D721Med (cell line): ENCODE measurements around the gene HEXIM1.

Source experiments
- DNase-seq: peaks from one replicate; pipeline ENCODE4 v3.0.0; 2011; ENCODE audit warnings: low spot score; ENCODE audit not compliant: insufficient read length
- FAIRE-seq: peaks from 2 replicates; lab custom pipeline; 2011; peaks lifted over from hg19 to GRCh38; lab: Jason Lieb, UNC
- CTCF ChIP-seq: IDR thresholded peaks from 2 replicates; pipeline ENCODE4 v1.5.1; 2012; ENCODE audit warnings: mild to moderate bottlenecking, control low read depth; ENCODE audit not compliant: insufficient read depth; ENCODE audit errors: missing control alignments

The HEXIM1 gene

GRCh38 chr17:45170280-45170930, 22.1 kb downstream of the HEXIM1 start:
- DNase-seq, result no peak
- no peak for TF ChIP-seq CTCF
- no peak for FAIRE-seq

GRCh38 chr17:45170931-45171337, 22.7 kb downstream of the HEXIM1 start:
- FAIRE-seq, result no peak

GRCh38 chr17:45171338-45172231, 23.3 kb downstream of the HEXIM1 start:
- DNase-seq (no peak), FAIRE-seq (no peak)
- no peak for TF ChIP-seq CTCF

More at GRCh38 chr17:45170931-45171337, 22.7 kb downstream of the HEXIM1 start:
- no peak for DNase-seq
- TF ChIP-seq CTCF, result no peak

- no peak for FAIRE-seq
- DNase-seq, result no peak
- no peak for TF ChIP-seq CTCF
These were observed 23.9 kb downstream of the HEXIM1 start for GRCh38 chr17:45172232-45172540.

GRCh38 chr17:45172541-45173286, 24.4 kb downstream of the HEXIM1 start:
- FAIRE-seq (no peak), DNase-seq (peak; percentile 77)
- no peak for TF ChIP-seq CTCF

GRCh38 chr17:45175759-45176115, 27.5 kb downstream of the HEXIM1 start:
- DNase-seq, result no peak
- FAIRE-seq, result no peak
- TF ChIP-seq CTCF, result no peak

GRCh38 chr17:45177563-45177962, 29.3 kb downstream of the HEXIM1 start:
- no peak for FAIRE-seq
- DNase-seq, result no peak

More at GRCh38 chr17:45177563-45177962, 29.3 kb downstream of the HEXIM1 start:
- TF ChIP-seq CTCF, result no peak
